Endothelial cell of umbilical vein (primary cell): ENCODE results near the gene CCDC142. TPM values are rescaled to one million over a fixed set of nuclear protein-coding genes. Genes with fewer than 3 reads are reported as not detected.

Experiments used
- BruUV-seq: library from RNA; stranded (reverse); fragments of 400-500 nt; replicated peaks from 2 replicates; lab custom pipeline; 2021; lab: Mats Ljungman, UMichigan
- CTCF ChIA-PET: fragments of 300-600, 350-600 bp; sonication (Branson Sonifier 250); formaldehyde crosslinking; loops from one replicate; lab custom pipeline; 2021; ENCODE audit warnings: antibody characterized with exemption, inconsistent platforms; lab: Charles Lee
- POLR2A ChIA-PET: fragments of 300-600, 350-600 bp; sonication (Branson Sonifier 250); formaldehyde crosslinking; loops from one replicate; lab custom pipeline; 2021; ENCODE audit warnings: antibody characterized with exemption, inconsistent platforms; lab: Charles Lee
- DNase-seq: peaks from one replicate; pipeline ENCODE4 v3.0.0-alpha.2; 2011; ENCODE audit warnings: low read depth, low spot score
- FAIRE-seq: peaks from 2 replicates; lab custom pipeline; 2011; peaks lifted over from hg19 to GRCh38; lab: Jason Lieb, UNC
- H2AFZ ChIP-seq: 2 replicates; pipeline ENCODE4 v1.6.0; 2012; ENCODE audit warnings: low read depth, low read length, control low read depth, inconsistent platforms
- H3K27ac ChIP-seq: 2 replicates; pipeline ENCODE4 v1.5.1; 2011; ENCODE audit warnings: low read depth, mild to moderate bottlenecking, control low read depth, low read length, moderate library complexity; ENCODE audit not compliant: insufficient read depth
- H3K27me3 ChIP-seq, 2 experiments: 2 replicates each; pipeline versions ENCODE4 v1.6.0 to v1.6.1; 2011; ENCODE audit warnings: low read length in 2 of 2, mixed read lengths in 1 of 2; ENCODE audit not compliant: control insufficient read depth in 2 of 2, insufficient read depth in 2 of 2
- H3K36me3 ChIP-seq, 2 experiments: 2 replicates in 1 of 2; 3 replicates in 1 of 2; pipeline ENCODE4 v1.5.1; 2011; ENCODE audit warnings: low read length in 2 of 2, mild to moderate bottlenecking in 1 of 2, moderate library complexity in 1 of 2; ENCODE audit not compliant: control insufficient read depth in 2 of 2, insufficient read depth in 2 of 2; ENCODE audit errors: extremely low read depth in 1 of 2
- H3K4me1 ChIP-seq: 3 replicates; pipeline ENCODE4 v1.5.1; 2011; ENCODE audit warnings: mild to moderate bottlenecking, low read length; ENCODE audit not compliant: control insufficient read depth, insufficient read depth; ENCODE audit errors: extremely low read depth
- H3K4me2 ChIP-seq: 2 replicates; pipeline ENCODE4 v1.6.1; 2011; ENCODE audit warnings: low read length, control low read depth, mixed read lengths; ENCODE audit not compliant: insufficient read depth
- H3K4me3 ChIP-seq, 3 experiments: fragments of 200-600 bp in 1 of 3; sonication (generic), shearing (Covaris generic) in 1 of 3; replicated peaks in 1 of 3; 2 replicates each; pipeline ENCODE4 v1.5.1; 2011 to 2016; ENCODE audit warnings: control low read depth in 3 of 3, low read length in 3 of 3, mild to moderate bottlenecking in 2 of 3, inconsistent platforms in 1 of 3, low read depth in 1 of 3, moderate library complexity in 1 of 3; ENCODE audit not compliant: insufficient read depth in 1 of 3
- H3K79me2 ChIP-seq: 2 replicates; pipeline ENCODE4 v1.6.0; 2012; ENCODE audit warnings: low read length, inconsistent platforms; ENCODE audit not compliant: control insufficient read depth, insufficient read depth
- H3K9ac ChIP-seq: replicated peaks from 2 replicates; pipeline ENCODE3; 2011; ENCODE audit warnings: low read length, control low read depth; ENCODE audit not compliant: insufficient read depth; ENCODE audit errors: extremely low read depth
- H3K9me1 ChIP-seq: replicated peaks from 3 replicates; pipeline ENCODE4 v1.6.0; 2011; ENCODE audit warnings: mild to moderate bottlenecking, low read length; ENCODE audit not compliant: control insufficient read depth, insufficient read depth; ENCODE audit errors: extremely low read depth
- H3K9me3 ChIP-seq: replicated peaks from 2 replicates; pipeline ENCODE4 v1.5.1; 2012; ENCODE audit warnings: low read length, inconsistent platforms; ENCODE audit not compliant: control insufficient read depth, insufficient read depth
- H4K20me1 ChIP-seq: replicated peaks from 2 replicates; pipeline ENCODE3; 2011; ENCODE audit warnings: mild to moderate bottlenecking, low read length; ENCODE audit not compliant: control insufficient read depth, insufficient read depth; ENCODE audit errors: extremely low read depth
- EZH2 ChIP-seq: IDR thresholded peaks from 2 replicates; pipeline ENCODE4 v1.6.1; 2012; ENCODE audit warnings: borderline replicate concordance, low read depth, mild to moderate bottlenecking, moderate library complexity, low read length, inconsistent platforms; ENCODE audit not compliant: severe bottlenecking
- FOS ChIP-seq: IDR thresholded peaks from 2 replicates; pipeline ENCODE4 v1.6.1; 2011; ENCODE audit warnings: mild to moderate bottlenecking, low read length, moderate library complexity, borderline replicate concordance; ENCODE audit not compliant: insufficient read depth
- GATA2 ChIP-seq: IDR thresholded peaks from 2 replicates; pipeline ENCODE4 v1.7.0; 2011; ENCODE audit warnings: low read depth, mild to moderate bottlenecking, moderate library complexity, mixed read lengths, low read length; ENCODE audit not compliant: insufficient read length, insufficient read depth
- JUN ChIP-seq: IDR thresholded peaks from 2 replicates; pipeline ENCODE4 v1.6.1; 2011; ENCODE audit warnings: borderline replicate concordance, low read depth; ENCODE audit not compliant: insufficient read length, insufficient read depth
- MYC ChIP-seq: IDR thresholded peaks from one replicate; pipeline ENCODE4 v1.6.1; 2011; ENCODE audit warnings: mild to moderate bottlenecking, low read depth, low read length
- POLR2A ChIP-seq: IDR thresholded peaks from 2 replicates; pipeline ENCODE4 v1.6.1; 2012; ENCODE audit warnings: low read depth, mild to moderate bottlenecking, control low read depth, low read length
- POLR2AphosphoS5 ChIP-seq: IDR thresholded peaks from 2 replicates; pipeline ENCODE4 v1.6.1; 2012; ENCODE audit warnings: low read depth, mild to moderate bottlenecking, control low read depth, low read length, moderate library complexity; ENCODE audit not compliant: insufficient read depth
- dilution Hi-C: fragments of 300-500 bp; cut with MboI; formaldehyde crosslinking; loops from one replicate; pipeline ENCODE4 v1.15.0; 2019; ENCODE audit warnings: low sequenced_read_pairs; ENCODE audit not compliant: extremely low pct_ligation_motif_present
- intact Hi-C: fragments of 100-400 bp; cut with micrococcal nuclease; formaldehyde crosslinking; loops from one replicate; pipeline ENCODE4 v1.10.0; 2022
- polyA plus RNA-seq, 4 experiments: library from polyadenylated mRNA; depleted of rRNA in 3 of 4; stranded (reverse) in 3 of 4; unstranded in 1 of 4; fragments of >200 nt; gene quantifications; 2 replicates each; pipeline versions ENCODE4 v1.2.1 to v1.2.3, GENCODE V29; 2011 to 2012; ENCODE audit warnings: missing spikeins in 1 of 4
- total RNA-seq: library from RNA; stranded (reverse); gene quantifications from 2 replicates; pipeline ENCODE4 v1.2.3, GENCODE V29; 2021
- TF ChIP-seq, protein P1 (sequence below), 2 donors: IDR thresholded peaks; 1 replicate in 1 of 2; 2 replicates in 1 of 2; pipeline ENCODE4 v1.5.1; 2011; ENCODE audit warnings: low read length in 2 of 2, mild to moderate bottlenecking in 2 of 2, moderate library complexity in 2 of 2, control low read depth in 1 of 2, inconsistent platforms in 1 of 2, low read depth in 1 of 2; ENCODE audit not compliant: insufficient read depth in 1 of 2; ENCODE audit errors: extremely low read depth in 1 of 2
- TF ChIP-seq, protein P2 (sequence below): IDR thresholded peaks from 2 replicates; pipeline ENCODE4 v1.6.1; 2011; ENCODE audit not compliant: insufficient read depth, insufficient read length

The CCDC142 gene
- total and polyA plus RNA-seq, 2 donors (not counting 3 experiments of a cell fraction or from before 2014, with no cell fraction given) = 12.8 to 23.8 TPM

DNA sequence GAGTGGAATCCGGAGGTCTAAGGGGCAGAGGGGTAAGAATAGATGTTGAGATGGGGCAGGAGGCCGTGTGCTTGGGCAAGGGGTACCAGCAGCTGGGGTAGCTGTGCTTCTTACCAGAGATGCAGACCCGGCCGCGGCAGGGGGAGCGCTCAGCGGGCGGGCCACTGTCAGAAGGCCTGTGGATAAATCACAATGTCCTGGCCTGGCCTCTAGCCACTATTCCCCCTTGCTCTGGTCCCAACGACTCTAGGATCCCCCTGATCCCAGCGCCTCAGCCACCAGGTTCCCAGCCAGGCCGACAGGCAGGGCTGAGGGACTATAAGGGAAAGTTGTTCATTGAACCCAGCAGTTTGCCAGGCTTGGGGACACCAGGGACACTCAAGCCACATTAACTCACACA, 52.3 kb downstream of the CCDC142 start:
- Histone ChIP-seq H3K9me1 (no peaks in the 10 kb centered on the region), H3K9ac (no peak overlapping the region), H3K4me2 (no peak overlapping the region), H2AFZ (no peak overlapping the region), H3K79me2 (no peaks in the 10 kb centered on the region), H4K20me1 (no peaks in the 10 kb centered on the region), H3K9me3 (no peaks in the 10 kb centered on the region), H3K27ac (no peak overlapping the region), H3K4me3 (no peak overlapping the region), H3K4me1 (no peaks in the 10 kb centered on the region), H3K27me3 (no peaks in the 10 kb centered on the region), H3K36me3 (peaks cover 4 to 33% of the 10 kb centered on the region in 2 experiments)
- POLR2A ChIA-PET = no interaction called here
- BruUV-seq = no TSS peak
- dilution Hi-C loops (no loop called here), intact Hi-C loops (no loop called here)
- FAIRE-seq = no peak
- CTCF ChIA-PET = no interaction called here
- TF ChIP-seq MYC = no peak
- no peak for TF ChIP-seq GATA2
- TF ChIP-seq FOS = no peak
- TF ChIP-seq EZH2 = no peak
- no peak for TF ChIP-seq JUN
- TF ChIP-seq POLR2A = no peak
- TF ChIP-seq POLR2AphosphoS5 = no peak
- TF ChIP-seq, protein P1, sequence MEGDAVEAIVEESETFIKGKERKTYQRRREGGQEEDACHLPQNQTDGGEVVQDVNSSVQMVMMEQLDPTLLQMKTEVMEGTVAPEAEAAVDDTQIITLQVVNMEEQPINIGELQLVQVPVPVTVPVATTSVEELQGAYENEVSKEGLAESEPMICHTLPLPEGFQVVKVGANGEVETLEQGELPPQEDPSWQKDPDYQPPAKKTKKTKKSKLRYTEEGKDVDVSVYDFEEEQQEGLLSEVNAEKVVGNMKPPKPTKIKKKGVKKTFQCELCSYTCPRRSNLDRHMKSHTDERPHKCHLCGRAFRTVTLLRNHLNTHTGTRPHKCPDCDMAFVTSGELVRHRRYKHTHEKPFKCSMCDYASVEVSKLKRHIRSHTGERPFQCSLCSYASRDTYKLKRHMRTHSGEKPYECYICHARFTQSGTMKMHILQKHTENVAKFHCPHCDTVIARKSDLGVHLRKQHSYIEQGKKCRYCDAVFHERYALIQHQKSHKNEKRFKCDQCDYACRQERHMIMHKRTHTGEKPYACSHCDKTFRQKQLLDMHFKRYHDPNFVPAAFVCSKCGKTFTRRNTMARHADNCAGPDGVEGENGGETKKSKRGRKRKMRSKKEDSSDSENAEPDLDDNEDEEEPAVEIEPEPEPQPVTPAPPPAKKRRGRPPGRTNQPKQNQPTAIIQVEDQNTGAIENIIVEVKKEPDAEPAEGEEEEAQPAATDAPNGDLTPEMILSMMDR (IDR thresholded peaks at IDR 0.05; ENCODE audit: extremely low read depth in 1 of 2, insufficient read depth in 1 of 2, low read depth in 1 of 2, low read length in 2 of 2) = no peak
- TF ChIP-seq, protein P2, sequence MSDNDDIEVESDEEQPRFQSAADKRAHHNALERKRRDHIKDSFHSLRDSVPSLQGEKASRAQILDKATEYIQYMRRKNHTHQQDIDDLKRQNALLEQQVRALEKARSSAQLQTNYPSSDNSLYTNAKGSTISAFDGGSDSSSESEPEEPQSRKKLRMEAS = no peak
- DNase-seq = no peak
